A673 (cell line): Measurements from ENCODE around the gene PARP8. TPM values are rescaled to one million over a fixed set of nuclear protein-coding genes. Genes with fewer than 3 reads are reported as not detected.

ENCODE experiments used
- BruUV-seq: library from RNA; stranded (reverse); fragments of 400-500 nt; replicated peaks from 2 replicates; lab custom pipeline; 2021; lab: Mats Ljungman, UMichigan
- CTCF ChIA-PET: fragments of 300-600 bp; sonication (Branson Sonifier 250); formaldehyde crosslinking; loops from one replicate; lab custom pipeline; 2022; ENCODE audit warnings: antibody characterized with exemption; lab: Charles Lee
- POLR2A ChIA-PET: fragments of 300-600 bp; sonication (Branson Sonifier 250); formaldehyde crosslinking; loops from one replicate; lab custom pipeline; 2022; ENCODE audit warnings: antibody characterized with exemption; ENCODE audit not compliant: low non-redundant PET; lab: Charles Lee
- DNase-seq: peaks from one replicate; pipeline ENCODE4 v3.0.0-alpha.2; 2015; ENCODE audit warnings: low spot score
- H3K27ac ChIP-seq: fragments of 200-600 bp; sonication (generic); 2 replicates; pipeline ENCODE4 v1.5.1; 2016; ENCODE audit warnings: mixed run types, low read depth, mild to moderate bottlenecking, mixed read lengths, antibody characterized with exemption, low read length; ENCODE audit not compliant: poor library complexity, severe bottlenecking
- H3K27me3 ChIP-seq: fragments of 200-600 bp; sonication (generic); replicated peaks from 2 replicates; pipeline ENCODE4 v1.6.1; 2017; ENCODE audit warnings: mixed run types, low read depth, mild to moderate bottlenecking, mixed read lengths, antibody characterized with exemption, low read length; ENCODE audit not compliant: insufficient read depth, poor library complexity
- H3K36me3 ChIP-seq: fragments of 200-600 bp; sonication (generic); 2 replicates; pipeline ENCODE4 v1.6.1; 2016; ENCODE audit warnings: mixed run types, mild to moderate bottlenecking, mixed read lengths, antibody characterized with exemption, low read length; ENCODE audit not compliant: insufficient read depth, poor library complexity, severe bottlenecking
- H3K4me1 ChIP-seq: fragments of 200-600 bp; sonication (generic); 2 replicates; pipeline ENCODE4 v1.6.1; 2017; ENCODE audit warnings: mixed run types, mild to moderate bottlenecking, mixed read lengths, antibody characterized with exemption, low read length; ENCODE audit not compliant: insufficient read depth, poor library complexity, severe bottlenecking
- H3K4me3 ChIP-seq: fragments of 200-600 bp; sonication (generic); 2 replicates; pipeline ENCODE4 v1.5.1; 2016; ENCODE audit warnings: low read depth, mixed run types, mild to moderate bottlenecking, mixed read lengths, low read length; ENCODE audit not compliant: poor library complexity, severe bottlenecking
- H3K9me3 ChIP-seq: fragments of 200-600 bp; sonication (generic); 2 replicates; pipeline ENCODE4 v1.6.1; 2016; ENCODE audit warnings: mixed run types, low read depth, mild to moderate bottlenecking, mixed read lengths, antibody characterized with exemption, low read length; ENCODE audit not compliant: poor library complexity, severe bottlenecking
- EZH2 ChIP-seq: fragments of 200-600 bp; sonication (generic); IDR thresholded peaks from 2 replicates; pipeline ENCODE4 v1.6.1; 2017; ENCODE audit warnings: borderline replicate concordance, low read depth, mild to moderate bottlenecking, mixed read lengths, antibody characterized with exemption, low read length; ENCODE audit not compliant: poor library complexity, severe bottlenecking
- intact Hi-C: fragments of 100-400 bp; cut with micrococcal nuclease; formaldehyde crosslinking; loops from one replicate; pipeline ENCODE4 v1.10.0; 2022; ENCODE audit not compliant: unreplicated experiment
- total RNA-seq: library from RNA; stranded (reverse); gene quantifications from 2 replicates; pipeline ENCODE4 v1.2.3, GENCODE V29; 2021
- TF ChIP-seq, protein P1 (sequence below): fragments of 300-800, 200-600 bp; sonication (generic); conservative IDR thresholded peaks from 2 replicates; pipeline ENCODE4 v1.5.1; 2017; ENCODE audit warnings: low read depth, mild to moderate bottlenecking, antibody characterized with exemption, low read length, moderate library complexity, mixed read lengths

PARP8 gene
- total RNA-seq, 1 experiment from 2014 or later, result 18.0 TPM

DNA sequence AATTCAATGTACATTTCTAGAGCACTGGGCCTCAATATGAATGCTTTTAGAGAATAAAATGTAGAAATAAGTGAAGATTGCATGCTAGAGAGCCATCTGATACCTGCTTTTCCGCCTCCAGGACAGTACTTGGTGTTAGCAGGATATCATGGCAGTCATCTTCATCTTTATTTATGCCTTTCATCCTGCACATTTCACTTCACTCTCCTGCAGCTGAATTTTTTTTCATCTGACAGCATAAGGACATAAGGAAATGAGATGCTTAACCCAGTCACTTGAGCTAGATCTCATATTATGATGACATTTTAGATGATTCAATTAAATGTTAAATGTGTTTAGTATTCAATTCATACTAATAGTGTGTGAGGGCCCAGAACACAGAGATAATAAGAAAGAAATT, 162.6 kb downstream of the PARP8 start:
- CTCF ChIA-PET, result no interaction called here
- no TSS peak for BruUV-seq

DNA sequence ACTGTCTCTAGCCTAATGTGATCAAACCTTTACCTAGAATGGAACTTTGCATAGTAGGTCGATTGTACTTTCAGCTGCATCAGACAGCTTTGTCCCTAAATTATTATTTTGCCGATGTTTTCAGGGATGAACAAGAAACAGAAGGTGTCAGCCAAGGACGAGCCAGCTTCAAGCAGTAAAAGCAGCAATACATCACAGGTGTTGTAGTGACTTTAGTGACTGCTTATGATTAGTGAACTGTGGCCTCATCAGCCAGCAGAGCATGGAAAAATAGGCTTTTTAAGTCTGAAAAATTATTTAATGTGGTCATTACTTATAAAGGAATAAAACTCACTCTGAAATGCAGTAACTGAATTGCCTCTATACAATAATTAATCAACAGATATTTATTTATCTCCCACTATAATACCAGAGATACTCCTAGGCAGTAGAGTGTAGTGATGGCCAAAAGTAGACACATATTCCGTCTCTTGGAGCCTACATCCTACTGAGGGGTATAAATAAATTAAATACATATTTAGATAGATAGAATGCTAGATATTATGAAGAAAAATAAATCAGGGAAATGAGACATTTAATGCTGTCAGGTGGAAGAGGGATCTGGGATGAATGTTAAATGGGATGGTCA, 166.3 kb downstream of the PARP8 start:
- no peak overlapping the region for H3K27ac ChIP-seq
- TF ChIP-seq, protein P1, sequence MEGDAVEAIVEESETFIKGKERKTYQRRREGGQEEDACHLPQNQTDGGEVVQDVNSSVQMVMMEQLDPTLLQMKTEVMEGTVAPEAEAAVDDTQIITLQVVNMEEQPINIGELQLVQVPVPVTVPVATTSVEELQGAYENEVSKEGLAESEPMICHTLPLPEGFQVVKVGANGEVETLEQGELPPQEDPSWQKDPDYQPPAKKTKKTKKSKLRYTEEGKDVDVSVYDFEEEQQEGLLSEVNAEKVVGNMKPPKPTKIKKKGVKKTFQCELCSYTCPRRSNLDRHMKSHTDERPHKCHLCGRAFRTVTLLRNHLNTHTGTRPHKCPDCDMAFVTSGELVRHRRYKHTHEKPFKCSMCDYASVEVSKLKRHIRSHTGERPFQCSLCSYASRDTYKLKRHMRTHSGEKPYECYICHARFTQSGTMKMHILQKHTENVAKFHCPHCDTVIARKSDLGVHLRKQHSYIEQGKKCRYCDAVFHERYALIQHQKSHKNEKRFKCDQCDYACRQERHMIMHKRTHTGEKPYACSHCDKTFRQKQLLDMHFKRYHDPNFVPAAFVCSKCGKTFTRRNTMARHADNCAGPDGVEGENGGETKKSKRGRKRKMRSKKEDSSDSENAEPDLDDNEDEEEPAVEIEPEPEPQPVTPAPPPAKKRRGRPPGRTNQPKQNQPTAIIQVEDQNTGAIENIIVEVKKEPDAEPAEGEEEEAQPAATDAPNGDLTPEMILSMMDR, result no peak
- no peak for TF ChIP-seq EZH2
- intact Hi-C loops, result no loop called here
- POLR2A ChIA-PET, result no interaction called here
- no peak overlapping the region for H3K4me3 ChIP-seq
- no peaks in the 10 kb centered on the region for H3K9me3 ChIP-seq
- no peaks in the 10 kb centered on the region for H3K36me3 ChIP-seq
- H3K27me3 ChIP-seq, result no peaks in the 10 kb centered on the region
- CTCF ChIA-PET, result no interaction called here
- no TSS peak for BruUV-seq
- DNase-seq, result no peak
- H3K4me1 ChIP-seq, result no peaks in the 10 kb centered on the region

More for the DNA sequence above, 162.6 kb downstream of the PARP8 start:
- Histone ChIP-seq H3K9me3 (no peaks in the 10 kb centered on the region), H3K36me3 (no peaks in the 10 kb centered on the region), H3K27me3 (no peaks in the 10 kb centered on the region), H3K27ac (no peak overlapping the region), H3K4me3 (no peak overlapping the region), H3K4me1 (no peaks in the 10 kb centered on the region)
- no peak for DNase-seq
- intact Hi-C loops, result no loop called here
- TF ChIP-seq, protein P1, result no peak
- TF ChIP-seq EZH2, result no peak
- POLR2A ChIA-PET, result no interaction called here

DNA sequence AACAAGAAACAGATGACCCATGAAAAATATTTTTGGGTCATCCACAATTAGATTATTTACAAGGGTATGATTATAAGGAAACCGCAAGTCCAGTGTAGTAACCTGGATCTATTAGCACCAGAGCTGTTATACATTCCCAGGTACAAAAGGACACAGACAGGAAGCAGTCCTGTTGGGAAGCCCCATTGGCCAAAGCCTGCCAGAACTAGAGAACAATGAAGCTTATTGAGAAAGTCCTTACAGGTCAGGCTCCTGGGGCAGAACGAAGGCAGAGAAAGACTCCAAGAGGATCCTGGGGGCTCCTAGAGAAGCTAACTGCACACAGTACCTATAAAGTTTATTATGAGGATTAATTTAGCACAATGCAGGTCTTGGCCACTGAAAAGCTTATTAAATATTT, 169.9 kb downstream of the PARP8 start:
- ChIA-PET CTCF (no interaction called here), POLR2A (no interaction called here)
- BruUV-seq, result no TSS peak
- Histone ChIP-seq H3K27me3 (no peaks in the 10 kb centered on the region), H3K4me1 (no peaks in the 10 kb centered on the region), H3K36me3 (no peaks in the 10 kb centered on the region), H3K9me3 (no peaks in the 10 kb centered on the region), H3K27ac (no peak overlapping the region), H3K4me3 (no peak overlapping the region)
- intact Hi-C loops, result no loop called here
- TF ChIP-seq, protein P1, result no peak
- DNase-seq, result no peak
